GDM1 (cell line): Measurements from ENCODE around the gene LCP2.

ENCODE experiments used
- DNase-seq: peaks from one replicate; lab custom pipeline; 2025; lab: John Stamatoyannopoulos, UW

LCP2 gene

GRCh38 chr5:170315154-170315553 lies 17.6 kb upstream of the LCP2 start:
- no peak for DNase-seq

- DNase-seq = no peak
Observed at GRCh38 chr5:170314541-170315095, 17.0 kb upstream of the LCP2 start.

GRCh38 chr5:170313816-170314215 lies 16.2 kb upstream of the LCP2 start:
- no peak for DNase-seq

- DNase-seq = no peak
Observed at GRCh38 chr5:170313344-170313743, 15.8 kb upstream of the LCP2 start.

- DNase-seq = peak; percentile 31
Observed at GRCh38 chr5:170312666-170313065, 15.1 kb upstream of the LCP2 start.

DNA sequence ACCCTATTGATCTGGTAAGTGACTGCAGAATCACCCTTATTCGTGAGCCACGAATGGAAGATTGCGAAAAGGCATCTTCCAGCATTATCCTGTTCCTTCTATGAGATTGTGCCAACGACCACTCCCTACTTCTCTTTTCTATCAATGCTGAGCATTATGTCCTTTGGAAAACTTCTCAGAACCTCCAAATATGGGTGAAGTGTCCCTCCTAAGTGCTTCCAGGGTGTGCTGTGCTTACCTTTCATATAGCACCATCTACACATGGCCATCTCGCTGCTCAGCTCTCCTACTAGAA lies 14.7 kb upstream of the LCP2 start:
- no peak for DNase-seq

DNA sequence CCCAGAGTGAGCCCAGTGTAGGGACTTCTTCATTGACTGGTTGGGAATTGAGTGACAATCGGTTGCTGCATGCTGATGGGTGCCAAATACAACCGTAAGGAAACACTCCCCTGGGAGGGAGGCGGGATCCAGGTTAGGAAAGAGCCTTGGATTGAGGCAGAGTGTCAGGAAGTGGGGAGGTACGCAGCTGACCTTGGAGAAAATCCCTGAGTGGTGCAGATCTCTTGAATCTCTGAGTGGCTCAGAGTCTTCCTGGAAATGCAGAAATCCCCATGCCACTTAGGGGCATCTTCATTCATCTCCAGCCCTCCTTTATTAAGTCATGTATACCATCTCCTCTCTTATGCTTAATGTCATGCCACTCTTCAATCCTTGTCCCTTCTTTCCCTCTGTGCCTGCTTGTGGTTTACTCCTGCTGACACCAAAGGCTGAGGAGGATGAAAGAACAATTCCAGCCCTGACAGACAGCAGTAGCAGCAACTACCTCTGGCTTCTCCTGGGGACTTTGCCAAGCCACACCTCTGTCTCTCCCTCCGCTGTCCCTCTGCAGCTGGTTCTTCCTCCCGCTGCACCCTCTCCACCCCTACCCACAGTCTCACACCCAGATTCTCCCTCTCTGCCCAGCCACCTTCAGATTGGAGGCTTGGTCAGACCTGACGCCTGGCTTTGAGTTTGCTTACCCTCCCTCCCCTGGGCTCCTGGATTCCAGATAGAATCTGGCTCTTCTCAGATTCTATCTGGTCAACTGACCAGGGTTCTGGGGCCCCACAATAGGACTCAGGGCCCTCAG lies 14.1 kb upstream of the LCP2 start:
- DNase-seq = no peak

DNA sequence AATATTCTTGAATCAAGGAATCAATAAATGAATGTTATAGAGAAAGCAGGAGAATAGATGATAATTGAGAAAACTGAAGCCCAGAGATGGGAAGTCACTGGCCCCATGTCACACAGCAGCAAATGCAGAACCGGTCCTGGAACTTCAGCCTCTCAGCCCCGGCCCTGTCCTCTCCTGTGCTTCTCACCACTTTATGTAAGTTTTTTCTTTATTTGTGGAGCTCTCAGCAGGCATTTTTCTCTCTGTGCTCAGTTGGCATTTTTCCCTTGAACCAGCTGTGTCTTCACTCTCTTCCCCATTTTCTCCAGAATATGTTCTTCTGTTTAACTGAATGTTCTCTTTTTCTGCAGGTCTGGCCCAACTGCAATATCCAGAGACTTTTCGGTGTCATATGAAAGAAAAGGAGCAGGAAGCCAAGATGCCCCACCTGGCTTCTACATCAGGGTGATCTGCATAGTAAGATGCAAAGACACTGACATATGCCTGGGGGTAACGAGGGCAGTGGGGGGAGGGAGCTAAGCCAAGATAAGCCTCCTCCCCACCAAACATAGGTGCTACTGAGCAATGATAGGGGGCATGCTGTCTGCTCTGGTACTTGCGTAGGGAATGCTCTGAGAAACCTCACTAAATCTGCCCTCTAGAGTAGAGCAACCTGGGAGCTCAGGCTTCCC lies 12.8 kb upstream of the LCP2 start:
- no peak for DNase-seq

DNA sequence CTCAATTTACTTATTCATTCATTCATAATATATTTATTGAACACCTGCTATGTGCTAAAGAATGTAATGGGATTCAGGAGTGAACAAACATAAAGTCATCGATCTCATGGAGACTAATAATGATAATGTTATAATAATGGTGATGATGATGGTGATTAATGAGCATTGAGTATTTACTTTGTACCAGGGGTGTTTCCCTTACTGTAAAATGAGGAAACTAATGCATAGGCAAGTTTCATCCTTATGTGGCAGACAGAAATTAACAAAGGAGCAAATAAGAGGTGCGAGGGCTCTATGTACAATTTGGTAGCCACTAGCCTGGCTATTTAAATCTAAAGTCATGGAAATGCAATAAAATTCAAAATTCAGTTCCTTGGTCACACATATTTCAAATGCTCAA lies 11.1 kb upstream of the LCP2 start:
- no peak for DNase-seq

- no peak for DNase-seq
Observed at GRCh38 chr5:170307575-170308465, 10.2 kb upstream of the LCP2 start.

GRCh38 chr5:170306381-170306831 lies 8.8 kb upstream of the LCP2 start:
- no peak for DNase-seq

- DNase-seq = no peak
Observed at GRCh38 chr5:170305646-170306025, 8.1 kb upstream of the LCP2 start.

- no peak for DNase-seq
Observed at GRCh38 chr5:170305016-170305645, 7.6 kb upstream of the LCP2 start.

DNA sequence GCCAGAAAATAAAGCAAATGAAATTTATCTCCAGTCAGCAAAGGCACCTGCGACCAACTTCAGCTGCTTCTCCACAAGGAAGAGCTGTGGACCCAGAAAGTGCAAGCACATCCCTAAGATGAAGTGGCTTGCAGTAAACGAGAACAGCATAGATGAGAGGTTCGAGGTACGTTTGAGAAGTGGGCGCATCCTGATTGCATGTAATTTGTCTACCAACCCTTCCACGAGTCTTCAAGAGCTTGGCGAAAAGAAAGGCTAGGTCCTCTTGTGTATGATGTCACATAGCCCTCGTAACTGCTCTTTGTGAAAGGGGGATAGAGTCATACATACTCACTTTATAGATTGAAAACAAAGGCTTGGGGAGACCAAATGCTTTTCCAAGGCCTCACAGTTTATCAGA lies 6.0 kb upstream of the LCP2 start:
- DNase-seq = no peak

DNA sequence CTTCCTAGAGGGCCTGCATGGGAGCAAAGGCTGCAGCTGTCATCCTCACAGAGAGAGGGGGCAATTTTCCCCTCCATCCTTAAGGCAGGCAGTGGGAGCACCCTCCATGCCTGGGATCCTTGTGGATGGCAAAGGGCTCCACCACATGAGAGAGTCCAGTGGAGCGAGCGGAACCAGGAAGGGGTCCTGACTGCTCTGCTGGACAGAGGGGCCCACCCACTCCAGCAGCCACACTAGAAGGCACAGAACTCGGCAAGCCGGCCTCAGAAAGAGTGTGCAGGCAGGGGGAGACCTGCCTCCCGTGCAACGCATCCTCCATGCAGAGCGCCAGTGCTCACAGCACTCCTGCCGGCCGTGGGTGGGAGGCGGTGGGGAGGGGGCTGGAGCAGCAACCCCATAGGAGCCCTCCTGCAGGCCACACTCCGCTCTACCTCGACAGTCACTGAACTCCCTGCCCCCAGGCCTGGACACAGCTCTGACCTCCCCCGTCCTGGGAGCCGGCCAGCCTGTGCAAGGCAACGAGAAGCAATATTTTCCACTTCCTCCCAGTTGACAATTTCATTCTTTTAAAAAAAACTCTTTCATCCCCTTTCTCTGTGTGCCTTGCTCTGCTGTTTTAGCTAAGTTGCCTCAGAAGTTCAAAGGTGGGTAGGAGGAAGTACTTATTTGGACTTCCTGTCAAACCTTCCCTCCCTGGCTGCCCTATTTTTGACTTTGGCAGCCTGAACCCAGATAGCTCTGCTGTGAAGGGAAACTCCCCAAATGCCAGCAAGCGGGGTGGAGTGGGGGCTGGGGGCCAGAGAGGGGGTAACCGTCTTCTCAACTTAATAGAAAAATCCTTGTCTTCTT lies 5.3 kb upstream of the LCP2 start:
- DNase-seq = peak; percentile 47

- DNase-seq = no peak
Observed at GRCh38 chr5:170301981-170302652, 4.5 kb upstream of the LCP2 start.

GRCh38 chr5:170301149-170301548 lies 3.6 kb upstream of the LCP2 start:
- no peak for DNase-seq

DNA sequence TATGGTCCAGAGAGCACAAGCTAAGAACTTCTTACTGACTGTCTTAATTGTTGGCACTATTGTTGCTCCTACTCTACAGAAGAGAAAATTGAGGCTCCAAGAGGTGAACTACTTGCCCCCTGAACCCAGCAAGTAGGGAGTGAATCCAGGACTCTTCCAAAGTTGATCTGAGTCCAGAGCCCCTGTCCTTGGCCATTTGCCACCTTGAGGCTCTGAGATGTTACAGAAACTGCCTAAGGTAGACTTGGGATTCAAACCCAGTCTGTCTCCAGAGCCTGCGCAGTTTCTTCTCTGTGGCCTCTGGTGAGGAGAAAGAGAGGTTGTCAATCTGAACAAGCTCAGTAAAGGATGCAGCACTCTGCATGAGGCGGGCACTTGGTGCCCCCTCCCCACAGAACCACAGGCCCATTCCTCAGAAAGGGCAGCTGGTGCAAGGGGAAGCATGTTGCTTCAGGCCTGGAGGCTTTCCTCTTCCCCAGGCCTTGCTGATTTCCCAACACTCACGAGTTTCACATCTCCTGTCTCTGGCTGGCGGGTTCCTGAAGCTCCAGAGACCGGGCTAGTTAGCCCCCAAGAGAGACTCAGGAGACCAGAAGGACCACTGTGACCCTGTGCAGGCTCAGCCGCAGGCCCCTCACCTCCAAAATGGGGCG lies 2.9 kb upstream of the LCP2 start:
- no peak for DNase-seq

- no peak for DNase-seq
Observed at GRCh38 chr5:170296935-170297588, 515 bp downstream of the LCP2 start.
